Measurements from ENCODE around the gene DENND2A.

DENND2A gene

GRCh38 chr7:140619176-140619575 lies 21.4 kb downstream of the DENND2A start:
- no peak for DNase-seq (ENCODE audit: low read depth)

GRCh38 chr7:140618306-140618705 lies 22.3 kb downstream of the DENND2A start:
- DNase-seq (ENCODE audit: low read depth): no peak

- DNase-seq (ENCODE audit: low read depth): no peak
Observed at GRCh38 chr7:140617081-140617480, 23.5 kb downstream of the DENND2A start.

GRCh38 chr7:140616328-140616727 lies 24.3 kb downstream of the DENND2A start:
- no peak for DNase-seq (ENCODE audit: low read depth)

- no peak for DNase-seq (ENCODE audit: low read depth)
Observed at GRCh38 chr7:140611641-140612040, 29.0 kb downstream of the DENND2A start.

GRCh38 chr7:140610204-140611165 lies 30.1 kb downstream of the DENND2A start:
- no peak for DNase-seq (ENCODE audit: low read depth)

GRCh38 chr7:140609646-140610045 lies 31.0 kb downstream of the DENND2A start:
- DNase-seq (ENCODE audit: low read depth): no peak

- no peak for DNase-seq (ENCODE audit: low read depth)
Observed at GRCh38 chr7:140607441-140607989, 33.1 kb downstream of the DENND2A start.

- no peak for DNase-seq (ENCODE audit: low read depth)
Observed at GRCh38 chr7:140605337-140605736, 35.3 kb downstream of the DENND2A start.

GRCh38 chr7:140604760-140605159 lies 35.9 kb downstream of the DENND2A start:
- DNase-seq (ENCODE audit: low read depth): no peak

- DNase-seq (ENCODE audit: low read depth): no peak
Observed at GRCh38 chr7:140604076-140604475, 36.5 kb downstream of the DENND2A start.

- DNase-seq (ENCODE audit: low read depth): no peak
Observed at GRCh38 chr7:140601566-140602174, 38.9 kb downstream of the DENND2A start.

- DNase-seq (ENCODE audit: low read depth): no peak
Observed at GRCh38 chr7:140600341-140600740, 40.3 kb downstream of the DENND2A start.

GRCh38 chr7:140597428-140597949 lies 43.1 kb downstream of the DENND2A start:
- no peak for DNase-seq (ENCODE audit: low read depth)

- no peak for DNase-seq (ENCODE audit: low read depth)
Observed at GRCh38 chr7:140596519-140597427, 43.8 kb downstream of the DENND2A start.

GRCh38 chr7:140595468-140596092 lies 45.0 kb downstream of the DENND2A start:
- no peak for DNase-seq (ENCODE audit: low read depth)

- DNase-seq (ENCODE audit: low read depth): no peak
Observed at GRCh38 chr7:140594131-140594691, 46.4 kb downstream of the DENND2A start.

- no peak for DNase-seq (ENCODE audit: low read depth)
Observed at GRCh38 chr7:140593672-140593982, 47.0 kb downstream of the DENND2A start.

- no peak for DNase-seq (ENCODE audit: low read depth)
Observed at GRCh38 chr7:140592964-140593671, 47.5 kb downstream of the DENND2A start.

GRCh38 chr7:140591180-140591902 lies 49.3 kb downstream of the DENND2A start:
- no peak for DNase-seq (ENCODE audit: low read depth)

All from activated T-cell treated with anti-CD3 and anti-CD28 coated beads for 24 hours (primary cell).